Measurements from ENCODE around the gene MINDY3. TPM values are rescaled to one million over a fixed set of nuclear protein-coding genes. Genes with fewer than 3 reads are reported as not detected.
A peak's percentile ranks its signal among the peaks of the same experiment; 100 is the strongest.
"Not testable (repeated sequence)": the region's sequence is repeated elsewhere in the genome, so short reads cannot be mapped to it uniquely, and the experiment has no call there.

The MINDY3 gene
- 24.1 and 29.7 TPM in 2 replicates for total RNA-seq

GRCh38 chr10:15859906-15860691 lies at the start of gene MINDY3:
MINDY3 (minus strand) TSS chr10:15860507; CDS start chr10:15860299, 208 bp downstream.
- DNase-seq (ENCODE audit: extremely low read depth, low read depth, low spot score) = no peak

- no peak for DNase-seq (ENCODE audit: extremely low read depth, low read depth, low spot score)
Observed at GRCh38 chr10:15901889-15902288, 41.6 kb upstream of the MINDY3 start.

- no peak for DNase-seq (ENCODE audit: extremely low read depth, low read depth, low spot score)
Observed at GRCh38 chr10:15898046-15898445, 37.7 kb upstream of the MINDY3 start.

- DNase-seq (ENCODE audit: extremely low read depth, low read depth, low spot score) = peak; percentile 27
Observed at GRCh38 chr10:15897287-15897686, 37.0 kb upstream of the MINDY3 start.

GRCh38 chr10:15896654-15897053 lies 36.3 kb upstream of the MINDY3 start:
- no peak for DNase-seq (ENCODE audit: extremely low read depth, low read depth, low spot score)

- no peak for DNase-seq (ENCODE audit: extremely low read depth, low read depth, low spot score)
Observed at GRCh38 chr10:15884447-15884846, 24.1 kb upstream of the MINDY3 start.

GRCh38 chr10:15881542-15881941 lies 21.2 kb upstream of the MINDY3 start:
- DNase-seq (ENCODE audit: extremely low read depth, low read depth, low spot score) = no peak

GRCh38 chr10:15879663-15880062 lies 19.4 kb upstream of the MINDY3 start:
- no peak for DNase-seq (ENCODE audit: extremely low read depth, low read depth, low spot score)

- DNase-seq (ENCODE audit: extremely low read depth, low read depth, low spot score) = peak; percentile 45
Observed at GRCh38 chr10:15879058-15879457, 18.8 kb upstream of the MINDY3 start.

GRCh38 chr10:15877836-15878576 lies 17.7 kb upstream of the MINDY3 start:
- no peak for DNase-seq (ENCODE audit: extremely low read depth, low read depth, low spot score)

- DNase-seq (ENCODE audit: extremely low read depth, low read depth, low spot score) = not testable (repeated sequence)
Observed at GRCh38 chr10:15876274-15876673, 16.0 kb upstream of the MINDY3 start.

GRCh38 chr10:15872645-15873044 lies 12.3 kb upstream of the MINDY3 start:
- not testable (repeated sequence) for DNase-seq (ENCODE audit: extremely low read depth, low read depth, low spot score)

- no peak for DNase-seq (ENCODE audit: extremely low read depth, low read depth, low spot score)
Observed at GRCh38 chr10:15871823-15872222, 11.5 kb upstream of the MINDY3 start.

GRCh38 chr10:15869935-15870334 lies 9.6 kb upstream of the MINDY3 start:
- DNase-seq (ENCODE audit: extremely low read depth, low read depth, low spot score) = no peak

- DNase-seq (ENCODE audit: extremely low read depth, low read depth, low spot score) = no peak
Observed at GRCh38 chr10:15868006-15868405, 7.7 kb upstream of the MINDY3 start.

- DNase-seq (ENCODE audit: extremely low read depth, low read depth, low spot score) = no peak
Observed at GRCh38 chr10:15865304-15865703, 5.0 kb upstream of the MINDY3 start.

- no peak for DNase-seq (ENCODE audit: extremely low read depth, low read depth, low spot score)
Observed at GRCh38 chr10:15864419-15864818, 4.1 kb upstream of the MINDY3 start.

GRCh38 chr10:15863733-15864132 lies 3.4 kb upstream of the MINDY3 start:
- DNase-seq (ENCODE audit: extremely low read depth, low read depth, low spot score) = no peak

GRCh38 chr10:15863323-15863722 lies 3.0 kb upstream of the MINDY3 start:
- no peak for DNase-seq (ENCODE audit: extremely low read depth, low read depth, low spot score)

GRCh38 chr10:15860692-15861201 lies 440 bp upstream of the MINDY3 start:
- DNase-seq (ENCODE audit: extremely low read depth, low read depth, low spot score) = no peak

GRCh38 chr10:15859509-15859905 lies 800 bp downstream of the MINDY3 start:
- DNase-seq (ENCODE audit: extremely low read depth, low read depth, low spot score) = no peak

GRCh38 chr10:15858861-15859281 lies 1.4 kb downstream of the MINDY3 start:
- no peak for DNase-seq (ENCODE audit: extremely low read depth, low read depth, low spot score)

All from glomerular endothelial cell (primary cell).